ENCODE data around the gene SOCS2. TPM values are rescaled to one million over a fixed set of nuclear protein-coding genes. Genes with fewer than 3 reads are reported as not detected.
A peak's percentile ranks its signal among the peaks of the same experiment; 100 is the strongest.

SOCS2 gene
- total and polyA plus RNA-seq, 2 of the 13 experiments (the other 11 are each of a cell fraction or from before 2014, with no cell fraction given): 0.62 to 1.5 TPM

- TF ChIP-seq ZNF646 (CRISPR knock-in tag; IDR thresholded peaks at IDR 0.05): no peak
These were observed 24.7 kb upstream of the SOCS2 start (continued) for GRCh38 chr12:93547778-93548177.

- Histone ChIP-seq H2AFZ (ENCODE audit: low read length) (no peak overlapping the region), H3K4me2 (ENCODE audit: low read depth, low read length) (no peak overlapping the region), H3K79me2 (ENCODE audit: insufficient read depth, low read length) (no peaks in the 10 kb centered on the region), H3K27ac (ENCODE audit: extremely low read length, insufficient read depth, low read length) (no peak overlapping the region), H3K27me3 (ENCODE audit: control insufficient read depth in 1 of 2, insufficient read depth in 2 of 2, low read length in 2 of 2) (no peaks in the 10 kb centered on the region), H3K4me1 (ENCODE audit: insufficient read depth, low read length) (no peaks in the 10 kb centered on the region), H3K9me3 (ENCODE audit: low read length) (no peaks in the 10 kb centered on the region), H3K36me3 (replicated peaks in 1 of 2; ENCODE audit: control insufficient read depth in 1 of 2, insufficient read depth in 2 of 2, low read length in 2 of 2) (no peaks in the 10 kb centered on the region), H4K20me1 (ENCODE audit: insufficient read depth, low read length) (no peaks in the 10 kb centered on the region), H3K9ac (ENCODE audit: insufficient read depth, low read depth, low read length) (no peak overlapping the region), H3K4me3 (replicated peaks in 1 of 3; ENCODE audit: insufficient read depth in 1 of 3, low read depth in 2 of 3, low read length in 3 of 3) (no peak overlapping the region)
- no peak for FAIRE-seq
- POLR2A ChIA-PET: no interaction called here
- ATAC-seq: no peak
- TF ChIP-seq ZBTB7A (CRISPR knock-in tag; IDR thresholded peaks at IDR 0.05) (no peak), HNRNPL (IDR thresholded peaks at IDR 0.05; ENCODE audit: low read depth, low read length) (0 out of 2 replicates have a peak, but pooled peaks have one; percentile 48), ZNF160 (CRISPR knock-in tag; IDR thresholded peaks at IDR 0.05) (no peak)
- WGBS (ENCODE audit: low lambda C conversion rate): 62% methylated on average over 4 of the region's 6 CpGs
- intact Hi-C loops (cut with micrococcal nuclease; ENCODE audit: unreplicated experiment): no loop called here
- CTCF ChIA-PET (ENCODE audit: low intra/inter-chr PET ratio, low total read pairs): no interaction called here
- in situ Hi-C loops (cut with HindIII; ENCODE audit: extremely low pct_ligation_motif_present, low pct_unique_long_range_greater_than_20kb): no loop called here
- no peak for DNase-seq (ENCODE audit: low spot score)
- no TSS peak for BruUV-seq (replicated peaks)
These were observed 23.3 kb upstream of the SOCS2 start for GRCh38 chr12:93549174-93549573.
